GM23338 (cell line): ENCODE results near the gene MMS19. TPM values are rescaled to one million over a fixed set of nuclear protein-coding genes. Genes with fewer than 3 reads are reported as not detected.

Experiments used
- ATAC-seq: fragments of 200-7000 bp; cut with Tn5 transposase; 3 replicates; pipeline ENCODE4 v1.9.1; 2020
- DNase-seq: peaks from one replicate; pipeline ENCODE4 v3.0.0-alpha.2; 2015; ENCODE audit warnings: low spot score
- H2AFZ ChIP-seq: fragments of 200-600 bp; sonication (generic); 2 replicates; pipeline ENCODE4 v1.8.0; 2016; ENCODE audit warnings: antibody characterized with exemption, mild to moderate bottlenecking, moderate library complexity
- H3F3A ChIP-seq: fragments of 200-600 bp; sonication (generic); replicated peaks from 2 replicates; pipeline ENCODE4 v1.8.0; 2017; ENCODE audit warnings: antibody characterized with exemption, mixed run types, low read depth
- H3K27ac ChIP-seq: fragments of 200-600 bp; sonication (generic); 2 replicates; pipeline ENCODE4 v1.6.1; 2016; ENCODE audit warnings: low read depth
- H3K27me3 ChIP-seq: fragments of 200-600 bp; sonication (generic); 2 replicates; pipeline ENCODE4 v1.8.0; 2016; ENCODE audit warnings: mild to moderate bottlenecking, mixed run types, moderate library complexity; ENCODE audit not compliant: insufficient read depth
- H3K36me3 ChIP-seq: fragments of 200-600 bp; sonication (generic); 2 replicates; pipeline ENCODE4 v1.8.0; 2016; ENCODE audit warnings: mild to moderate bottlenecking; ENCODE audit not compliant: insufficient read depth
- H3K4me1 ChIP-seq: fragments of 200-600 bp; sonication (generic); 2 replicates; pipeline ENCODE4 v1.8.0; 2016; ENCODE audit warnings: mild to moderate bottlenecking, moderate library complexity; ENCODE audit not compliant: insufficient read depth
- H3K4me2 ChIP-seq: fragments of 200-600 bp; sonication (generic); 2 replicates; pipeline ENCODE4 v1.7.1; 2017; ENCODE audit warnings: mixed run types
- H3K4me3 ChIP-seq: fragments of 200-600 bp; sonication (generic); 2 replicates; pipeline ENCODE4 v1.6.1; 2016; ENCODE audit warnings: mixed run types
- H3K79me2 ChIP-seq: fragments of 200-600 bp; sonication (generic); replicated peaks from 2 replicates; pipeline ENCODE4 v1.8.0; 2017; ENCODE audit warnings: mild to moderate bottlenecking; ENCODE audit not compliant: insufficient read depth
- H3K9me2 ChIP-seq: fragments of 200-600 bp; sonication (generic); 2 replicates; pipeline ENCODE4 v1.8.0; 2017; ENCODE audit not compliant: insufficient read depth
- H4K20me1 ChIP-seq: fragments of 200-600 bp; sonication (generic); replicated peaks from 2 replicates; pipeline ENCODE4 v1.8.0; 2017; ENCODE audit warnings: mild to moderate bottlenecking; ENCODE audit not compliant: insufficient read depth
- H3K27ac Mint-ChIP-seq: 2 replicates; pipeline ENCODE4 v1.8.0; 2020; ENCODE audit warnings: inconsistent platforms, mild to moderate bottlenecking, moderate library complexity, mixed read lengths
- H3K27me3 Mint-ChIP-seq: 3 replicates; pipeline ENCODE4 v1.8.0; 2022; ENCODE audit warnings: low read depth, mild to moderate bottlenecking, moderate library complexity, mixed read lengths, inconsistent platforms; ENCODE audit not compliant: insufficient read depth, poor library complexity
- H3K36me3 Mint-ChIP-seq: 3 replicates; pipeline ENCODE4 v1.8.0; 2021; ENCODE audit warnings: low read depth, mild to moderate bottlenecking, inconsistent platforms, moderate library complexity, mixed read lengths
- H3K4me1 Mint-ChIP-seq: 3 replicates; pipeline ENCODE4 v1.8.0; 2020; ENCODE audit warnings: mild to moderate bottlenecking, inconsistent platforms, mixed read lengths
- H3K4me3 Mint-ChIP-seq: 3 replicates; pipeline ENCODE4 v1.8.0; 2021; ENCODE audit warnings: moderate library complexity, mild to moderate bottlenecking, inconsistent platforms, mixed read lengths
- H3K9me3 Mint-ChIP-seq: 3 replicates; pipeline ENCODE4 v1.8.0; 2020; ENCODE audit warnings: moderate library complexity, mild to moderate bottlenecking, inconsistent platforms, mixed read lengths
- CTCF ChIP-seq, 2 experiments: fragments of 200-600 bp in 1 of 2; sonication (generic) in 1 of 2; conservative IDR thresholded peaks; 2 replicates each; pipeline versions ENCODE4 v1.5.1 to v1.6.1; 2016 to 2017; ENCODE audit warnings: antibody characterized with exemption in 2 of 2, low read depth in 2 of 2, mild to moderate bottlenecking in 2 of 2, moderate library complexity in 1 of 2
- EZH2 ChIP-seq: fragments of 200-600 bp; sonication (generic); IDR thresholded peaks from one replicate; pipeline ENCODE4 v1.8.0; 2017; ENCODE audit warnings: antibody characterized with exemption, mild to moderate bottlenecking, low read depth; ENCODE audit not compliant: unreplicated experiment
- EZH2phosphoT487 ChIP-seq: fragments of 200-600 bp; sonication (generic); IDR thresholded peaks from one replicate; pipeline ENCODE4 v1.8.1; 2018; ENCODE audit warnings: antibody characterized with exemption; ENCODE audit not compliant: unreplicated experiment
- JUNB ChIP-seq: IDR thresholded peaks from one replicate; pipeline ENCODE4 v1.6.1; 2016; ENCODE audit warnings: antibody characterized with exemption; ENCODE audit not compliant: unreplicated experiment
- NANOG ChIP-seq: IDR thresholded peaks from 2 replicates; pipeline ENCODE4 v1.6.1; 2016; ENCODE audit warnings: antibody characterized with exemption, borderline replicate concordance
- POLR2AphosphoS5 ChIP-seq: IDR thresholded peaks from 2 replicates; pipeline ENCODE4 v1.6.1; 2016; ENCODE audit warnings: antibody characterized with exemption, low read depth
- REST ChIP-seq: IDR thresholded peaks from one replicate; pipeline ENCODE4 v1.6.1; 2018; ENCODE audit warnings: antibody characterized with exemption; ENCODE audit not compliant: unreplicated experiment
- STAT1 ChIP-seq: IDR thresholded peaks from one replicate; pipeline ENCODE4 v1.6.1; 2016; ENCODE audit warnings: antibody characterized with exemption; ENCODE audit not compliant: unreplicated experiment
- ZNF114 ChIP-seq: fragments of 250-450 bp; sonication (Bioruptor Pico); IDR thresholded peaks from 2 replicates; pipeline ENCODE4 v1.5.0; 2020; ENCODE audit warnings: mild to moderate bottlenecking, moderate library complexity
- ZNF331 ChIP-seq: fragments of 250-450 bp; sonication (Bioruptor Pico); IDR thresholded peaks from 2 replicates; pipeline ENCODE4 v1.5.0; 2020; ENCODE audit warnings: low read depth, mild to moderate bottlenecking, moderate library complexity
- ZNF462 ChIP-seq: fragments of 250-450 bp; sonication (Bioruptor Pico); IDR thresholded peaks from 2 replicates; pipeline ENCODE4 v1.5.0; 2020; ENCODE audit warnings: mild to moderate bottlenecking, moderate library complexity
- polyA plus RNA-seq: library from polyadenylated mRNA; unstranded; fragments of >200 nt; fragmentation: Nextera tagmentation; extraction: Ambion mirVana; gene quantifications from 2 replicates; pipeline ENCODE4 v1.2.1, GENCODE V29; 2016
- total RNA-seq: library from RNA; depleted of rRNA; stranded (reverse); fragments of >200 nt; shearing (Covaris generic); gene quantifications from 2 replicates; pipeline ENCODE4 v1.2.3, GENCODE V29; 2014
- TF ChIP-seq, protein P1 (sequence below): IDR thresholded peaks from 2 replicates; pipeline ENCODE4 v1.6.1; 2016; ENCODE audit warnings: antibody characterized with exemption

The MMS19 gene
- total and polyA plus RNA-seq, 2 experiments from 2014 or later, result 81.5 to 252 TPM

DNA sequence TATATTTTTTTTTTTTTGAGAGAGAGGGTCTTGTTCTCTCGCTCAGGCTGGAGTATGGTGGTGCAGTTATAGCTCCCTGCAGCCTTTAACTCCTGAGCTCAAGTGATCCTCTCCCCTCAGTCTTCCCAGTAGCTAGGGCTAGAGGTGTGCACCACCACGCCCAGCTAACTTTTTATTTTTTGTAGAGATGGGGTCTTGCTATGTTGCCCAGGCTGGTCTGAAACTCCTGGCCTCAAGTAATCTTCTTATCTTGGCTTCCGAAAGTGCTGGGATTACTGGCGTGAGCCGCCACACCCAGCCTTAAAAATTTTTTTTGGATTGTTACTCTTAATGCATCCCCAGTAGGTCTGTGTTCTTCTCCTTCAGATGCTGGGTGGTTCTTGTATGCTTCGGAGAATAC is 4.7 kb upstream of the MMS19 start:
- ATAC-seq (no peak), DNase-seq (no peak)
- H3K36me3 ChIP-seq, result no peaks in the 10 kb centered on the region
- TF ChIP-seq, protein P1, sequence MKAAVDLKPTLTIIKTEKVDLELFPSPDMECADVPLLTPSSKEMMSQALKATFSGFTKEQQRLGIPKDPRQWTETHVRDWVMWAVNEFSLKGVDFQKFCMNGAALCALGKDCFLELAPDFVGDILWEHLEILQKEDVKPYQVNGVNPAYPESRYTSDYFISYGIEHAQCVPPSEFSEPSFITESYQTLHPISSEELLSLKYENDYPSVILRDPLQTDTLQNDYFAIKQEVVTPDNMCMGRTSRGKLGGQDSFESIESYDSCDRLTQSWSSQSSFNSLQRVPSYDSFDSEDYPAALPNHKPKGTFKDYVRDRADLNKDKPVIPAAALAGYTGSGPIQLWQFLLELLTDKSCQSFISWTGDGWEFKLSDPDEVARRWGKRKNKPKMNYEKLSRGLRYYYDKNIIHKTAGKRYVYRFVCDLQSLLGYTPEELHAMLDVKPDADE, result no peak
- TF ChIP-seq ZNF114 (CRISPR knock-in tag) (no peak), ZNF462 (no peak), CTCF (conservative IDR thresholded peaks at IDR 0.05; ENCODE audit: low read depth in 2 of 2) (no peak), POLR2AphosphoS5 (no peak), EZH2phosphoT487 (no peak), JUNB (no peak), EZH2 (no peak), ZNF331 (CRISPR knock-in tag) (no peak), REST (no peak), NANOG (no peak), STAT1 (no peak)
- H3K36me3 Mint-ChIP-seq, result no peaks in the 10 kb centered on the region
- peaks cover 28% of the 10 kb centered on the region for H4K20me1 ChIP-seq
- no peaks in the 10 kb centered on the region for H3K9me2 ChIP-seq
- peaks cover 28% of the 10 kb centered on the region for H3K4me1 ChIP-seq
- no peaks in the 10 kb centered on the region; the same call in 2 of the 3 replicates for H3K9me3 Mint-ChIP-seq
- no peak overlapping the region for H2AFZ ChIP-seq
- peaks cover 15% of the 10 kb centered on the region for H3K4me1 Mint-ChIP-seq
- peaks cover 4% of the 10 kb centered on the region; the same call in 1 of the 2 replicates for H3F3A ChIP-seq
- H3K27me3 ChIP-seq, result peaks cover 18% of the 10 kb centered on the region
- peaks cover 69% of the 10 kb centered on the region for H3K79me2 ChIP-seq
- no peak overlapping the region for H3K27ac ChIP-seq
- peaks cover 19% of the 10 kb centered on the region for H3K27me3 Mint-ChIP-seq
- no peak overlapping the region for H3K27ac Mint-ChIP-seq
- no peak overlapping the region for H3K4me3 Mint-ChIP-seq
- no peak overlapping the region for H3K4me2 ChIP-seq
- H3K4me3 ChIP-seq, result no peak overlapping the region
